Occipital lobe (tissue), 2 donors: ENCODE measurements around the gene RLIM. TPM values are rescaled to one million over a fixed set of nuclear protein-coding genes. Genes with fewer than 3 reads are reported as not detected.
"Not testable (repeated sequence)": the region's sequence is repeated elsewhere in the genome, so short reads cannot be mapped to it uniquely, and the experiment has no call there.

ENCODE experiments used
- DNase-seq: peaks from one replicate; lab custom pipeline; 2025; lab: John Stamatoyannopoulos, UW
- total RNA-seq: library from RNA; depleted of rRNA; stranded (reverse); fragments of >200 nt; gene quantifications from one replicate; pipeline ENCODE4 v1.2.3, GENCODE V29; 2014

Gene RLIM
- 128 TPM for total RNA-seq

- peak; percentile 86 for DNase-seq
These were observed at the start of gene RLIM for GRCh38 chrX:74614093-74614909. RLIM (minus strand) TSS chrX:74614624; CDS start chrX:74595977, 18,647 bp downstream.

DNA sequence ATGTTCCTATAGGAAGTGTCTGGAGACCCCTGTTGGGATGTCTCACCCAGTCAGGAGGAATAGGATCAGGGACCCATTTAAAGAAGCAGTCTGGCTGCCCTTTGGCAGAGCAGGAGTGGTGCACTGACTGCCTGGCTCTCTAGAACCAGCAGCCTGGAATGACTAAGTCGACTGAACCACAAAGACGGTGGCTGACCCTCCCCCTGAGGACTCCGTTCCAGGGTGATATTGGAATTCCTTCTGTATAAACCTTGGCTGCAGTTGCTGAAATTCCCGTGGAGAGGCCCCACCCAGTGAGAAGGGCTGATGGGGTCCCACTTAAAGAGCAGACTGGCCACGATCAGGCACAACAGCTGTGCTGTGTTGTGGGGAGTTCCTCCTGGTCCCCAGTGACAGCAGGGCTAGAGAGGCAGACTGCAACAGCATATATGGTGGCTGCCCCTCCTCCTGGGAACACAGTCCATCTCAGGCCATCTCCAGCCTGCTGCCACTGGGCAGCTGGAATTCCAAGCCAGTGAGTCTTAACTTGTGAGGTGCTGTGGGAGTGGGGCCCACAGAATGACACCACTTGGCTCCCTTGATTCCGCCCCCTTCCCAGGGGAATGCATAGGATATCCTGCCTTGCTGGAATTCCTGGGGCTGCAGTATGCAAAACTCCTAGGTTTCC is 41.8 kb upstream of the RLIM start:
- DNase-seq, result no peak

DNA sequence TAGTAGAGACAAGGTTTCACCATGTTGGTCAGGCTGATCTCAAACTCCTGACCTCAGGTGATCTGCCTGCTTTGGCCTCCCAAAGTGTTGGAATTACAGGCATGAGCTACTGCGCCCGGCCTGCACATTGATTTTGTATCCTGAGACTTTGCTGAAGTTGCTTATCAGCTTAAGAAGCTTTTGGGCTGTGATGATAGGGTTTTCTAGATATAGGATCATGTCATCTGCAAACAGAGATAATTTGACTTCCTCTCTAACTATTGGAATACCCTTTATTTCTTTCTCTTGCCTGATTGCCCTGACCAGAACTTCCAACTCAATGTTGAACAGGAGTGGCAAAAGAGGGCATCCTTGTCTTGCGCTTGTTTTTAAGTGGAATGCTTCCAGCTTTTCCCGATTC is 40.5 kb upstream of the RLIM start:
- not testable (repeated sequence) for DNase-seq

GRCh38 chrX:74636749-74637314 is 22.4 kb upstream of the RLIM start:
- no peak for DNase-seq

GRCh38 chrX:74613370-74614092 is 893 bp downstream of the RLIM start:
- no peak for DNase-seq

GRCh38 chrX:74606799-74607198 is 7.6 kb downstream of the RLIM start:
- DNase-seq, result no peak

- DNase-seq, result no peak
These were observed 8.1 kb downstream of the RLIM start for GRCh38 chrX:74606342-74606741.

DNA sequence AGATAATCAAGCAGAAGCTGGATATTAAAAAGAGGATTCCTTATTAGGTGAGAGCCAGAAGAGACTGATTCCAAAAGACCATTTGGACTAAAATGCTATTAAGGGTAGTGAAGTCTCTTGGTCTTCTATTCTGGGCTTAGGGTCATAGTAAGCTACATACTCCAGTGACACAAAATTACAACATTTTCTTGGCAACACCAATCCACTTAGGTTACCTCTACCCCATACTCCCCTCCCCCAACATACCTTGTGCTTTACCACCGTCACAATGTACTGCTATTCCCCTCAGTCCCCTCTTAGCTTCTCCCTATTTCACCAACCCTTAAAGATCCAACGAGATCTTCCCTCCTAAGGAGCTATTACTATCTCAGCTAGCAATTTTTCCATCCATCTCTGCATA is 11.4 kb downstream of the RLIM start:
- DNase-seq, result no peak

GRCh38 chrX:74602142-74602541 is 12.3 kb downstream of the RLIM start:
- DNase-seq, result no peak

GRCh38 chrX:74593593-74593992 is 20.8 kb downstream of the RLIM start:
- DNase-seq, result no peak

DNA sequence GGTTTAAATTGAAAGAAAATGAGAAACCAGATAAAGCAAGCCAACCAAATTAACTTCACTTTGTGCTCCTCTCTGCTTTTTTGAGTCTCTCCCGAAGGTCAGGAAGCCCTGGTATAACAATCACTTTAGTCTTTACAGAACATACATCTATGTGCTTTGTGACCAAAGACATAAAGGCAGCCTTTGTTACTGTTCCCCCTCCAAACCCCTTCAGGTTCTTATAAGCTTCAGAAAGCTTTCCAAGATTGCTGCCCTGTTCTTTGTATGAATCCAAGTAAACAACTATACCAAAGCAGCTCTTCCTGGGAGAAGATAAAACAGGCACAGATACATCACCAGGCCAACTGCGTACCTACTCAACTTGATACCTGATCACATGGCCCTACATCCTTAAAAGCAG is 28.7 kb downstream of the RLIM start:
- no peak for DNase-seq

- no peak for DNase-seq
These were observed 34.7 kb downstream of the RLIM start for GRCh38 chrX:74579597-74580198.

- no peak for DNase-seq
These were observed 36.3 kb downstream of the RLIM start for GRCh38 chrX:74578137-74578536.

DNA sequence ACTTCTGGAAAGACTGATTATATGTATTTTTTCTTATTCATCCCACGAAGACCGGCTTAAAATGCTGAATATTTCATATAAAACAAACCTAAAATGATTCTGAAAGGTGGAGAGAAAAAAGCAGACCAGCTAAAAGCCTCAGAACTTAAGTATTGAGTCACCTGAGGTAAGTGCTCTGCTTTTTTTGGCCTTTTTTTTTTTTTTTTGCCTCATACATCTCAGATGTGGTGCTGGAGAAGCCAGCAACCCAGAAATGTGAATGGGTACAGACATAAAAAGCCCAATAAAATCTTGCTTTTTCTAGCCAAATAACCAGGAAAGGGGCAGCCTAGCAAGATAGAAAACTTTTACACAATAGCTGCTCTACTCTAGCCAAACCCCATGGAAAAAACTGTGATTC is 57.0 kb downstream of the RLIM start:
- no peak for DNase-seq

GRCh38 chrX:74551934-74552333 is 62.5 kb downstream of the RLIM start:
- no peak for DNase-seq

DNA sequence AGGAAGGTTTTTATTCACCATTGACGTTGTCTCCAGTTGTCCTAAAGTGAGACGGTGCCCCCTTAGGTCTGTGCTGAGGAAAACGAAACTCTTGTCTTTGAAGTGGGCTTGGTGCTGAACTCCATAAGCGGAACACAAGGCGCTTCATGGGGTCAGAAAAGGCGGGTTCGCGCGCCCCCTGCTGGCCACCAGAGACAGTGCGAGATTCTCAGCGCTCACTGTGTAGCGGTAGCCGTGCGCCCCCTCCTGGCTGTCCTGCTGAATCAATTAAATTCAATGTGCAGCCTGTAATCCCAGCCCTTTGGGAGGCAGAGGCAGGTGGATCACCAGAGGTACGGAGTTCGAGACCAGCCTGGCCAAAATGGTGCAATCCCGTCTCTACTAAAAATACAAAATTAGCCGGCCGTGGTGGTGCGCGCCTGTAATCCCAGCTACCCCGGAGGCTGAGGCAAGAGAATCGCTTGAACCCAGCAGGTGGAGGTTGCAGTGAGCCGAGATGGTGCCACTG is 64.1 kb downstream of the RLIM start:
- DNase-seq, result peak; percentile 50

DNA sequence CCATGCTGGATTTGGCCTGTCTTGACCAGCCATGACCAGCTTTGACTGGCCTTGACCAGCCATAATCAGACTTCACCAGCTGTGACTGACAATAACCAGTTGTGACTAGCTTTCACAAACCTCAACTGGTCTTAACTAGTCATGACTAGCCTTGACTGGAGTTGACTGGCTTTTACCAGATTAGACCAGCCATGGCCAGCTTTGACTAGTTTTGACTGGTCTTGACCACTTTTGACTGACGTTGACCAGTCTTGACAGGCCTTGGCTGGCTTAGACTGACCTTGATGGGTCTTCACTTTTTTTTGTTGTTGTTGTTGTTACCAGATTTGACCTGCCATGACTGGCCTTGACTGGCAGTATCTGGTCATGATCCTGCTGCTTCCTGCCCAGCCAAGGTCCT is 67.4 kb downstream of the RLIM start:
- DNase-seq, result no peak

- DNase-seq, result no peak
These were observed 68.4 kb downstream of the RLIM start for GRCh38 chrX:74545880-74546523.

DNA sequence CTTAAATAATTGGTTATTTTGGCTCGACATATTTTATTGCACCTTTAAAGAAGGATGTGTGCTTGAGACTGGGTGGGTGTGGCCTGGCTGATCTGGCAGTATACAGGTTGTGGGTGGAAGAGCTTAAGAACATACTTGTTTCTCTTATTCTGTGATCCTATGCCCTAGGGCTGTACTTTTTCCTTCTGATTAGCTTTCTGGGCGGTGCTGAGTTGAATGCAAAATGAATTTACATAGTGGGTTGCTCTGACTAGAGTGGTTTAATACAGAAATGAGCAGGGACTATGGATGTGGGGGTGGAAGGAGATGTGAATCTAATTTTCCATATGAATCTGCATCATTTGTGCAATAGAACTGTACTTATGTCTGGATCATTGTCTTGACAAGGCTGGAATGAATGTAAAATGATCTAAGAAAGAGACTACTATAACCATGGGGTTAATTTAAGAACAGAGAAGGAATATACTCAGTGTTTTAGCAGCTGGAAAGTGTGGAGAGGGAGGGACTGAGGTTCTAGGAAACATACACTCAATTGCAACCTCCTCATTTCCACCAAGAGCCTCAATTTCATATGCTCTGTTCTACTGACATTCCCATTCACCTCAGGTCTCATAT is 73.7 kb downstream of the RLIM start:
- no peak for DNase-seq

DNA sequence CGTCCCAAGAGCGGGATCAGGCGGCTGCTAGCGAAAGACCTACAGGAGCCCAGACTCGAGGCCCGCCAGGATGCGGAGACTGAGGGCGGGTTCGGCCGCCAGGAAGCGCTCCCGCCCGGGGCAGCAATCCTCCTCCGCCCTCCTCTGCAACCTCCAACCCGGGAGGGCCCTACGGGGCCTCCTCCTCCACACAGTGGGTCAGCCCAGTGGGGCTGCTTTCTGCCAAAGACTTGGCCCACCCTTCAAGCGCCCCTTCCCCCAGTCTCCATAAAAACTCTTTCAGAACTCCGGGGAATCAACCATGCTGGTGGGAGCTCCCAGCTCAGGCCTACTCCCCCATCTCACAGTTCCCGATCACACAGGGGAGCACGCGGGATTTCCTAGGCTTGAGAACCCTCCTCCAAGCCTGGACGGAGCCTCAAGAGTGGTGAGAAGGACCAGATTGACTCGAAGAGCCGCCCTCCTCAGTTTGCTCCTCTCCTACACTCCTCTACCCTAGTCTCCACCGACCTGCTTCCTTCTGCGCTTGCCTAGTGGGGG is 77.5 kb downstream of the RLIM start:
- DNase-seq, result no peak
